Activated CD4-positive, alpha-beta T cell treated with anti-CD3 and anti-CD28 coated beads for 4 hours (primary cell): ENCODE data around the gene ZFP28.

Experiments used
- DNase-seq, 2 donors: peaks; one replicate each; pipeline ENCODE4 v3.0.0-alpha.2; 2020

The ZFP28 gene

GRCh38 chr19:56538761-56539263 lies at the start of gene ZFP28:
Gene ZFP28, plus strand, starts transcription at chr19:56538948. Its CDS starts 71 bp downstream, at chr19:56539019.
- DNase-seq = peak in 1 of 2 donors; percentile 65

- DNase-seq = no peak
Observed at GRCh38 chr19:56491399-56491798, 47.3 kb upstream of the ZFP28 start.

GRCh38 chr19:56504581-56504980 lies 34.2 kb upstream of the ZFP28 start:
- DNase-seq = no peak

- peak; percentile 75 to 79 for DNase-seq
Observed at GRCh38 chr19:56507446-56508289, 31.1 kb upstream of the ZFP28 start, which contains the start of gene ZNF471. Gene ZNF471, plus strand, starts transcription at chr19:56507855. Its CDS starts 3,717 bp downstream, at chr19:56511572.

GRCh38 chr19:56508290-56508778 lies 30.4 kb upstream of the ZFP28 start:
- DNase-seq = no peak

GRCh38 chr19:56525214-56525860 lies 13.4 kb upstream of the ZFP28 start:
- no peak for DNase-seq

- no peak for DNase-seq
Observed at GRCh38 chr19:56537442-56537841, 1.3 kb upstream of the ZFP28 start.

- DNase-seq = peak; percentile 85 to 89
Observed at GRCh38 chr19:56538254-56538760, 441 bp upstream of the ZFP28 start.

GRCh38 chr19:56543776-56544175 lies 5.0 kb downstream of the ZFP28 start:
- no peak for DNase-seq

- DNase-seq = no peak
Observed at GRCh38 chr19:56547535-56547934, 8.8 kb downstream of the ZFP28 start.

- DNase-seq = no peak
Observed at GRCh38 chr19:56554272-56554869, 15.6 kb downstream of the ZFP28 start.

- DNase-seq = no peak
Observed at GRCh38 chr19:56562766-56563165, 24.0 kb downstream of the ZFP28 start.

- DNase-seq = peak; percentile 16 to 29
Observed at GRCh38 chr19:56566904-56567273, 28.1 kb downstream of the ZFP28 start.

GRCh38 chr19:56567274-56568120 lies 28.7 kb downstream of the ZFP28 start, which contains the start of gene ZNF470:
Gene ZNF470, plus strand, starts transcription at chr19:56567468. Its CDS starts 2,844 bp downstream, at chr19:56570312.
- peak; percentile 82 to 87 for DNase-seq

- DNase-seq = no peak
Observed at GRCh38 chr19:56572589-56572988, 33.8 kb downstream of the ZFP28 start.

- DNase-seq = no peak
Observed at GRCh38 chr19:56573914-56574313, 35.2 kb downstream of the ZFP28 start.

GRCh38 chr19:56577719-56578602 lies 39.2 kb downstream of the ZFP28 start:
- DNase-seq = no peak

GRCh38 chr19:56594446-56594782 lies 55.7 kb downstream of the ZFP28 start:
- DNase-seq = no peak

- DNase-seq = peak; percentile 86
Observed at GRCh38 chr19:56594783-56595547, 56.2 kb downstream of the ZFP28 start, which contains the start of gene ZNF71. Gene ZNF71, plus strand, starts transcription at chr19:56595302. Its CDS starts 6,257 bp downstream, at chr19:56601559.

GRCh38 chr19:56595548-56595899 lies 56.8 kb downstream of the ZFP28 start:
- no peak for DNase-seq
